Forelimb muscle (tissue), 1 donor: ENCODE measurements around the gene WDR93. TPM values are rescaled to one million over a fixed set of nuclear protein-coding genes. Genes with fewer than 3 reads are reported as not detected.

Experiments
- DNase-seq: peaks from one replicate; pipeline ENCODE4 v3.0.0-alpha.2; 2013; ENCODE audit warnings: low read depth
- polyA plus RNA-seq: library from polyadenylated mRNA; unstranded; fragments of 120-200 nt; gene quantifications from one replicate; pipeline ENCODE4 v1.2.1, GENCODE V29; 2013; ENCODE audit not compliant: insufficient read length

WDR93 gene
- polyA plus RNA-seq, 1 donor = 0.18 TPM

GRCh38 chr15:89790206-89790605 lies 99.6 kb downstream of the WDR93 start:
- DNase-seq = no peak

- no peak for DNase-seq
Measured at GRCh38 chr15:89790661-89791060, 100.0 kb downstream of the WDR93 start.

GRCh38 chr15:89792106-89792805 lies 101.6 kb downstream of the WDR93 start:
- no peak for DNase-seq

Other genes with a start within 250 kb of the WDR93 start
- not detected for gene RHCG, start 194.2 kb upstream of the WDR93 start, polyA plus RNA-seq
- gene TICRR, start 115.3 kb upstream of the WDR93 start, polyA plus RNA-seq = 4.1 TPM
- gene KIF7, start 35.3 kb upstream of the WDR93 start, polyA plus RNA-seq = 5.7 TPM
- 0.32 TPM for gene PLIN1, start 11.4 kb upstream of the WDR93 start, polyA plus RNA-seq
- gene PEX11A, start 57 bp upstream of the WDR93 start, polyA plus RNA-seq = 4.5 TPM
- 0.85 TPM for gene MESP1, start 60.4 kb downstream of the WDR93 start, polyA plus RNA-seq
- gene MESP2, start 85.5 kb downstream of the WDR93 start, polyA plus RNA-seq = 0.35 TPM
- 9.9 TPM for gene ANPEP, start 124.0 kb downstream of the WDR93 start, polyA plus RNA-seq
- 25.4 TPM for gene AP3S2, start 203.2 kb downstream of the WDR93 start, polyA plus RNA-seq
- 13.8 TPM for gene ARPIN, start 222.1 kb downstream of the WDR93 start, polyA plus RNA-seq